ENCODE results near the gene DNASE2B.
A peak's percentile ranks its signal among the peaks of the same experiment; 100 is the strongest.

Gene DNASE2B, protein sequence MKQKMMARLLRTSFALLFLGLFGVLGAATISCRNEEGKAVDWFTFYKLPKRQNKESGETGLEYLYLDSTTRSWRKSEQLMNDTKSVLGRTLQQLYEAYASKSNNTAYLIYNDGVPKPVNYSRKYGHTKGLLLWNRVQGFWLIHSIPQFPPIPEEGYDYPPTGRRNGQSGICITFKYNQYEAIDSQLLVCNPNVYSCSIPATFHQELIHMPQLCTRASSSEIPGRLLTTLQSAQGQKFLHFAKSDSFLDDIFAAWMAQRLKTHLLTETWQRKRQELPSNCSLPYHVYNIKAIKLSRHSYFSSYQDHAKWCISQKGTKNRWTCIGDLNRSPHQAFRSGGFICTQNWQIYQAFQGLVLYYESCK

GRCh38 chr1:84398175-84399155, at the start of gene DNASE2B:
DNASE2B (plus strand) TSS chr1:84398484; CDS start chr1:84398565, 81 bp downstream.
- DNase-seq (ENCODE audit: low spot score) (no peak), FAIRE-seq (no peak)

- no peak for DNase-seq (ENCODE audit: low spot score)
- FAIRE-seq = no peak
These were observed 49.5 kb upstream of the DNASE2B start for GRCh38 chr1:84348759-84349158.

DNA sequence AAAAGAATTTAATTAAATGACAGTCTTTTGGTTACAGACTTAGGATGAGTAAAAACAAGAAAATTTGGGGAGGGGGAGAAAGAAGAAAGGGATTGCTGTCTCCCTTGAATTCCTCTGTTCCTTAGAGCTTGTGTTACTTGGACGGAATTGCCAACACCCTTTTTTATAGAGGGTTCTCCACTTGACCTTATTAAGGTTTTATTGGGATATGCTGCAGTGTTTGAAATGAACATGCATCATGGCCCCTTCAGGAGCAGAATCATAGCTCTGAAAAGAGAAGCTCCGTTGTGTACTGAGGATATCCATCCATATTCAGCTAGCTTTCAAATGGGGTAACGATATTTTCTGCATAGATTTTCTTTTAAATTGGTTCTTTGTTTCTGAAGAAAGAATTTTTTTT, 48.2 kb upstream of the DNASE2B start:
- FAIRE-seq = no peak

DNA sequence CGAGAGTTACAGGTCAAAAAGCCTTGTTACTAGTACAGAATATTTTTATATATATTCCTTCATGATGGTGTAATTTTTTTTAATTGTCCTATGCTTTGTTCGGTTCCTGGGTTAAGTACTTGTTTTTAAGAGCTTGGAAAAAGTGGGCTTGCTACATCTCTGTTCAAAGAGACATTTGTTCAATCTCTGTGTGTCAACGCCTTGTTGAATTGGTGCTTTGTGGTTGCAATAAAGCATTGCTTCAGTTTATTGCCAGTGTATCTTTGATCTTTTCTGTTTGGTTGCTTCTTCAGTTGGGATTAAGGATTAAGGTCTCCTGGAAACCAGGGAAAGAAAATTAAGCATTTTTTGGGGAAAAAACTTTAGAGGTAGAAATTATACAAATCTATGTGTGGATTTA, 47.7 kb upstream of the DNASE2B start:
- no peak for FAIRE-seq
- no peak for DNase-seq (ENCODE audit: low spot score)

More for the DNA sequence above, 48.2 kb upstream of the DNASE2B start:
- no peak for DNase-seq (ENCODE audit: low spot score)

GRCh38 chr1:84352298-84353106, 45.8 kb upstream of the DNASE2B start:
- no peak for FAIRE-seq

GRCh38 chr1:84353695-84354094, 44.6 kb upstream of the DNASE2B start:
- no peak for FAIRE-seq
- DNase-seq (ENCODE audit: low spot score) = no peak

More at GRCh38 chr1:84352298-84353106, 45.8 kb upstream of the DNASE2B start:
- DNase-seq (ENCODE audit: low spot score) = no peak

GRCh38 chr1:84355556-84355955, 42.7 kb upstream of the DNASE2B start:
- DNase-seq (ENCODE audit: low spot score) (no peak), FAIRE-seq (no peak)

GRCh38 chr1:84356881-84357280, 41.4 kb upstream of the DNASE2B start:
- no peak for DNase-seq (ENCODE audit: low spot score)
- no peak for FAIRE-seq

- DNase-seq (ENCODE audit: low spot score) (no peak), FAIRE-seq (no peak)
These were observed 39.6 kb upstream of the DNASE2B start for GRCh38 chr1:84358695-84359094.

DNA sequence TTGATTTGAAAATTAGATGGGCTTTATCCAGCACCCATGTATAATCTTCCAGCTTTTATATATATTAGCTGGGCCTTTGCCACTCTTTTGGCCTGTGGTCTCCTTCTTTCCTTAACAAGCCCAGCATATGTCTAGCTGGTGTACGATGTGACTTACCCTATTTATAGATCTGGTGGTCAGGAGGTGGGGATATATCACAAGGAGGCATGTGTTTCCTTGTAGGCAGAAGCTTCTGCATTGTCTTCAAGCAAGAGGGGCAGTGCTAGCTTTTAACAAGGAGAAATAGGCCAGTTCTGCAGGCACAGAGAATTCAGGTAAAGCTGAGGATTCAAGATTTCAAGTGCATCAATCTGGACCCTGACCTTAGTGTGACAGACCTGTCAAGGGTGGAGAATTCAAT, 38.0 kb upstream of the DNASE2B start:
- DNase-seq (ENCODE audit: low spot score) = no peak

DNA sequence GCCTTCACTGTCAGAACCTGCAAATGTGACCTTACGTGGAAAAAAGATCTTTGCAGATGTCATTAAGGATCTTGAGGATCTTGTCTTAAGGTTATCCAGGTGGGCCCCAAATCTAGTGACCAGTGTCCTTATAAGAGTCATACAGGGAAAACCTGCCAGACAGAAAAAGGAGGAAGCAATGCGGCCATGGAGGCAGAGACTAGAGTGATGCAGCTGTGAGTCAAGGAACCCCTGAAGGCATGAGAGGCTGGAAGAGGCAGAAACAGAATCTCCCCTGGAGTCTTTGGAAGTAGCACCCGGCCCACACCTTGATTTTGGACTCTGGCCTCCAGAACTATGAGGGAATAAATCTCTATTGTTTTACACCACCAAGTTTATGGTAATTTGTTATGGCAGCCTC, 36.5 kb upstream of the DNASE2B start:
- FAIRE-seq = no peak
- no peak for DNase-seq (ENCODE audit: low spot score)

More for the DNA sequence above, 38.0 kb upstream of the DNASE2B start:
- no peak for FAIRE-seq

DNA sequence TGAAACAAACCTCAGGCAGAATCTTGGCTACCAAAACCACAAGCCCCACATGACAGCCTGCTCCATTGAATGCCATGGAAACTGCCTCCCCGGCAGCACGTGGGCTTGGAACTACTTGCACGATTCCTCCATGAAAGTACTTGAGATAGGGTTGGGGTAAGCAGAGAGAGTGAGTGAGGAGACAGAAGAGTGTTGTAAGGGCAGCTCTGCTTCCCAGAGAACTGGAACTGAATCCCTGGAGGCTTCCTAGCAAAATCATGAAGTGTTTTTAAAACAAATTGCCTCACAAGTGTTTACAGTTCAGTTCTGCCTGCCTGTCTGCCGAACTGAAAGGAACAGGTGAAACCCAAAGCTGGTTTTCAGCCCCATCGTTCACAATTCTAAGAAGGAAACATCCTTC, 35.3 kb upstream of the DNASE2B start:
- DNase-seq (ENCODE audit: low spot score) (no peak), FAIRE-seq (no peak)

GRCh38 chr1:84363622-84364021, 34.7 kb upstream of the DNASE2B start:
- no peak for FAIRE-seq
- DNase-seq (ENCODE audit: low spot score) = no peak

DNA sequence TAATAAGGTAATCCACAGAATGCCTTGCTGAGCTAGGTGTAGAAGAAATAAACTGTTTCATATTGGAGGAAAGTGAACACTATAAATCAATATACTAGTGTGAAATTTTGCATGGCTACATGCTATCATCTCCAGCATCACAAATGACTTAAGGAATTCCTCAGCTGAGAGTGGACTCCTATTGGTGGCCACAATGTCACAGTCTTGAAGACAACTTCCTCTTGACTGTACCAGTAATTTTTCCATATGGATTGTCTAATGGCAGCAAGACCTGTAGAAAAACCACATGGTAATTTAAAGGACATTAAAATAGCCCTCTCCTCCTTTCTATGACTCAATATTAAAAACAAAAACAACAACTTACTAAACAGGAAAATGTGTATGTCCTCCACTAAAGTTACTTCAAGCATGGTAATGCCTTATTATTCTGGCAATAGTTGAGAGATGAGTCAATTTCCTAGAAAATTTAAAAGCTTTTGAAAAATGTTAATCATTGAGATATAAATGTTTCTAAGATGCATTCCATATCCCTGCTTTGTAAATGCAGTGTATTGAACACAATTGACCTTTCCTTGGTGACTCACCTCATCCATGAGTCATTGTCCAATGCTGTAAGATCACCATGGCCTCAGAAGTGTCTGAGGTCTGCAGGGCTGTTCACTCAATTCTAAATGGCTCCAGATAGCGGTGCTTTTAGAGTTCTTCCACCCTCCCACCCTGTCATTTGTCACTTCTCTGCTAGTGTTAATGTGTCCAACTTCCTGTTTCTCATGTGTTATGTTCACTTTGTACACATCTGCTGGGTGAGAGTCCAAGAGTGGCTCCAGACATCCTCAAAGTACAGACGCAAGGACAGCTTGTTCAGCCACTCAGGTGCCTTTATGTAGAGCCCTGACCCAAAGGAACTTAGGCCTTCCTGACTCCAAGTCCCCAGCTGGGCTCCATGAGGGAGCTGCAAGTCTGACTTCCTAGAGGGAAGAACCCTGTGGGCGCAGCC, 32.8 kb upstream of the DNASE2B start:
- FAIRE-seq (peak; percentile 61), DNase-seq (ENCODE audit: low spot score) (peak; percentile 81)

- DNase-seq (ENCODE audit: low spot score) (no peak), FAIRE-seq (no peak)
These were observed 31.5 kb upstream of the DNASE2B start for GRCh38 chr1:84366786-84367185.

- FAIRE-seq (no peak), DNase-seq (ENCODE audit: low spot score) (no peak)
These were observed 31.1 kb upstream of the DNASE2B start for GRCh38 chr1:84367219-84367618.

- FAIRE-seq (no peak), DNase-seq (ENCODE audit: low spot score) (no peak)
These were observed 29.8 kb upstream of the DNASE2B start for GRCh38 chr1:84368441-84368840.

- DNase-seq (ENCODE audit: low spot score) = no peak
- no peak for FAIRE-seq
These were observed 28.0 kb upstream of the DNASE2B start for GRCh38 chr1:84370266-84370665.

GRCh38 chr1:84370831-84371394, 27.4 kb upstream of the DNASE2B start:
- DNase-seq (ENCODE audit: low spot score) = no peak
- FAIRE-seq = no peak
